HG03196 (cell line): ENCODE measurements around the gene LAMB2.

Experiments
- ATAC-seq: cut with Tn5 transposase; IDR thresholded peaks from one replicate; pipeline ENCODE4 v1.9.1; 2021; ENCODE audit not compliant: unreplicated experiment

The LAMB2 gene

DNA sequence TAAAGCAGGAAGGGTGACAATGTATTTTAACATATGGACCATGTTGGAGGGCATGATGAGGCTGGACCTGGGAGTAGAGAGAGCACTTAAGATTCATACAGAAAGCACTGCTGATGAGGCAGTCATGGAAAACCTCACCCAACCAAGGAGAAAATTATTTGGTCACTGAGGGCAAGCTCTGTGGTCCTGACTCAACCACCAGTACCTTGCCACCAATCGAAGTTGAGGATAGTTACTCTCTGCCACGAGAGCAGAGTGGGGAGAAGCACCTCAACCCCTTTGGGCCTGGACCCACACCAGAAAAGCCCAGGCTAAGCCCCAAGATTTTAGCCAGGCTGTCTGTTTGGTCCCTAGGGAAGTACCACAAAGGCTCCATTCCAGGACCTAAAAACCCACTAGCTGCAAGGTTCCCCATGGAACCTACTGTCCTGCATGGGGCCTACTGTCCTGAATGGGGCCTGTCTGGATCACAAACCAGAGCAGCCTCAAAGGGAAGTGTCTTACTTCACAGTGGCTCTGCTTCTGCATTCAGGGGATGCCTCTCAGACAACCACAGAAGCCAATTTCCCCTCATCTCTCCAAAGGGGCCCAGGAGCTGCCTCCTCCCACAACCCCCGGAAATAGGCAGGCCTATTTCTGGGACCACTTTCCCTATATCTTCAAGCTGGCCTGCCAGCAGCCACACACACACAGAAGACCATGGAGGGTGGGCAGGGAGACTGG lies 29.1 kb upstream of the LAMB2 start:
- ATAC-seq = no peak

GRCh38 chr3:49161197-49161596 lies 28.3 kb upstream of the LAMB2 start:
- ATAC-seq = no peak

- ATAC-seq = no peak
Measured at GRCh38 chr3:49158792-49159191, 25.9 kb upstream of the LAMB2 start.

GRCh38 chr3:49158103-49158709 lies 25.4 kb upstream of the LAMB2 start:
- no peak for ATAC-seq

DNA sequence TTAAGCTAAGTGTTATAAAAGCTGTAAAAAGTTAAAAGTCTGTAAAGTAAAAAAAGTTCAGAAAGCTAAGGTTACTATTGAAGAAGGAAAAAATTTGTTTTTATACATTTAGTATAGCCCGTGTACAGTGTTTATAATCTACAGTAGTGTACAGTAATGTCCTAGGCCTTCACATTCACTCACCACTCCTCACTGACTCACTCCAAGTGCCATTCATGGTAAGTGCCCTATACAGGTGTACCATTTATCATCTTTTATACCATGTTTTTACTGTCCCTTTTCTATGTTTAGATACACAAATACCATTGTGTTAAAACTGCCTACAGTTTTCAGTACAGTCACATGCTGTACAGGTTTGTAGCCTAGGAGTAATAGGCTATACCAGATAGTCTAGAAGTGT lies 24.4 kb upstream of the LAMB2 start:
- ATAC-seq = no peak

- no peak for ATAC-seq
Measured at GRCh38 chr3:49153349-49153912, 20.6 kb upstream of the LAMB2 start.

GRCh38 chr3:49151610-49152009 lies 18.8 kb upstream of the LAMB2 start:
- no peak for ATAC-seq

- no peak for ATAC-seq
Measured at GRCh38 chr3:49148159-49148558, 15.3 kb upstream of the LAMB2 start.

GRCh38 chr3:49140080-49140479 lies 7.2 kb upstream of the LAMB2 start:
- no peak for ATAC-seq

DNA sequence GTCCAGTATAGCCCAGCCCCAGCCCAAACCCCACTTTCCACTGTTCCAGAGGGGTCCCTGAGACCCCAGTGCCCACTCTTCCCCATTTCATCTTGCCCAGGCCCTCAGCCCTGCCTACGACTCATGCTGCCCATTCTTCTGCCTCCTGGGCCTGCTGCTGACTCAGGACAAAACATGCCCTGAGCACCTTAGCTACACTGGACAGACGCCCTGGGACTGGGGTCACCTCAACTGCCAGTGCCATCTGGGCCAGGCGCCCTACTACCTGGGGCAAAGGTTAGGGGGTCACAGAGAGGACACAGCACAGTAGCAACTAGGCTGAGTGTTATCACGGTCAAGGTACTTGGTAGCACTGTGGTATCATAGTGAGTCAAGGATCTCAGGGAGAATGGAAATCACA lies 2.6 kb upstream of the LAMB2 start:
- ATAC-seq = no peak

GRCh38 chr3:49134471-49135265 lies 1.8 kb upstream of the LAMB2 start:
- no peak for ATAC-seq

- ATAC-seq = no peak
Measured at GRCh38 chr3:49133226-49133951, 539 bp upstream of the LAMB2 start.

DNA sequence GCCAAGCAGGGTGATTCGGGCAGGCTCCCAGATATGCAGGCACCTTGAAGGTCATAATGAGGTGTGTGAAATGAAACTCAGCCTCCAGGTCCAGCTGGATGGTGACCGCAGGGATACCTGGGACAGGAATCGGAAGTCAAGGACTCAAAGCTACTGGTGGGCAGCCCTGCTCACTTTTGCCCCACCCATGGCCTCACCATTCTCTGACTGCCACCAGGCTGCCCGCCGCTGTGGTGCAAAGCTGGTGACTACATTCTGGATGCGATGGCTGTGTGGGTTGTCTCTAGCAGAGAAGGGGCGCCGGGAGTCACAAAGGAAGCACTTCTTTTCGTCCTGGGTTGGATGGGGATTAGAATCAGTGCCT lies 795 bp downstream of the LAMB2 start:
- no peak for ATAC-seq

GRCh38 chr3:49131576-49131975 lies 1.3 kb downstream of the LAMB2 start:
- ATAC-seq = no peak

DNA sequence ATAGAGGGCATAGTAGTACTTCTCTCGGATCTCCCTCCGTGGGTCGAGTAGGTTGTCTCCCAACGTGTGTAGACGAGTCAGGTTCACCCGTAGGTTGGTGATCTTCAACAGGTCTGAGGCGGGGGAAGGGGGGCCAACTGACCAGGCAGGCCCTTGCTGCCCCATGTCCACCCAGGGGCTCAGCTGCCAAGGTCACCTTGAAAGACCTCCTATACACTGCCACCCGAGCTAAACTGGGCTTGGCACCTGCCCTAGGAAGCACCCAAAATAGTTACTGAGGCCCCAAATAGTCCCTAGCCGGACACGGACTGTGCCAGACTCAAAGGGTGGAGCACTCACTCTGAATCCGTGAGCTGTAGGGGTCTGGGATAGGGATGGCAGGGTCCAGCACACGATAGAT lies 1.8 kb downstream of the LAMB2 start:
- ATAC-seq = no peak

DNA sequence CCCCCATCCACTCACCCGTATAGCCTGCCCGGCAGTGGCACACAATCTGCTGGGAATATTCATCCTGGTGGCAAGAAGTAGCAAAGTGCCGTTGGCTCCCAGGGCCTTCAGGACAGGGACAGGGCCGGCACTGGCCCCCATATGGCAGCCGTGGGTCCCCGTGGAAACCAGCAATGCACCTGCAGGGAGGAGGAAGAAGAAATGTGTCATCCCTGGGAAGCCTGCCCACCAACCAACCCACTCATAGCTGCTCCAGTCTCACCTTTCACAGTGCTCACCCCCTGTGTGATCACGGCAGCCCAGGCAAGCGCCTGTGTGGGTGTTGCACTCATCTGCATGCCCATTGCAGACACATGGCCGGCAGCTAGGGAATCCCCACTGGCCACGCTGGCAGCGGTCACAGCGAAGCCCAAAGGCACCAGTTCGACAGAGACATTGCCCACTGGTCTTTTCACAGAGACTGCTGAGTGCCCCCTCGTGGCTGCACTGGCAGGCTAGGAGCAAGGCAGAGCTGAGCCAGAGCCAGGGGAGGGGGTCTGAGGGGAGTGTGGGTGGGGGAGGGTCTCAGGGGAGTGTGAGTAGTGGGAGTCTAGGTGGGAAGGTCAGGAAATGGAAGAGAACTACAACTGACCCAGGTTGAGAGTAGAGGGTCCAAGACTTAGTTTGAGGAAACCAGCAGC lies 7.7 kb downstream of the LAMB2 start:
- ATAC-seq = no peak

DNA sequence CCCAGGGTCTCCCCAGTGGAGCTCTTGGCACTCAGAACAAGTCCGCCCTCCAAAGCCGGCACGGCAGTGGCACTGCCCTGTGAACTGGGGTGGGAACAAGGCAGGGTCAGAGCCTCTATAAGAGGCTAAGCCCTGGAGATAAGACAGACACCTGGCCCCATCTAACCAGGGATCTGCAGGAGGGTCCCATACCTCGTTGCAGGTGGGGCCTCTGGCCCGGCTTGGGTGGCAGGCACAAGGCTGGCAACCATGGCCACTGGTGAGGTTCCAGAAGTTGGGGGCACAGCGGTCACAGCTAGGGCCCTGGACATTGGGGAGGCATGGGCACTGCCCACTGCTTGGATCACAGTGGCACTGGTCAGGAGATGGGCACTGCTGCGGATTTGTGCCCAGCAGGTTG lies 8.6 kb downstream of the LAMB2 start:
- no peak for ATAC-seq

DNA sequence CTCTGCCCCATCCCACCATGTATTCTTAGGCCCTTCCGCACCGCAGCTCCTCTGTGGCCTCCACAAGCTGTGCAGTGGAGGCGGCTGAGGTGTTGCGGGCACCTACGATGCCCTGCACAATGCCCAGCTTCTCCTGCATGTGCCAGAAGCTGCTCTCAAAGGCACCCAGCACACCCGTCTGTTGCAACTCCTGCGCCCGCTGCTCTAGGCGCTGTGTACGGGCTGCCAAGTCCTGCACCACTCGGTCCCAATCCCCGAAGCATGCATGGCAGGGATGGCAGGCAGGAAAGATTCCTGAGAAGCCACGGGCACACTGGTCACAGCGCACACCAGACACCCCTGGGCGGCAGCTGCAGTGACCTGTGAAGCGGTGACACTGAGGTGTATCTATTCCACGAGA lies 9.2 kb downstream of the LAMB2 start:
- no peak for ATAC-seq

GRCh38 chr3:49122886-49123545 lies 9.8 kb downstream of the LAMB2 start:
- no peak for ATAC-seq

DNA sequence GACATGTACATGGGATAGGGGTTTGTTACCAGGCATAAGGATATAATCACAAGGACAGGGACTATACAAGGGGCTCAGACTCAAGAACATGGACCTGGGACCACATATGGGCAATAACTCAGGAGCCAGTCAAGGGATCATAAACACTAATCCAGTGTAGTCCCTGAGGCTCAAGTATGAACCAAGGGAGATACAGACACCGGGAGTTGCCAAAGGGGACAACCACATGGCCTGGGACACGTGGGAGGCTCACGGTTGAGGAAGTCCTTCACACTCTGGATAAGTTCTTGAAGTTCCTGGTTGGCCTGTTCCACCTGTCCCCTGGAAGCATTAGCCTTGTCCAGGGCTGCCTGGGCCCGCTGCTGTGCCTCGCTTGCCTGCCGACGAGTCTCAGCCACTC lies 10.4 kb downstream of the LAMB2 start:
- no peak for ATAC-seq
